Measurements from ENCODE around the gene KBTBD12.

Gene KBTBD12

DNA sequence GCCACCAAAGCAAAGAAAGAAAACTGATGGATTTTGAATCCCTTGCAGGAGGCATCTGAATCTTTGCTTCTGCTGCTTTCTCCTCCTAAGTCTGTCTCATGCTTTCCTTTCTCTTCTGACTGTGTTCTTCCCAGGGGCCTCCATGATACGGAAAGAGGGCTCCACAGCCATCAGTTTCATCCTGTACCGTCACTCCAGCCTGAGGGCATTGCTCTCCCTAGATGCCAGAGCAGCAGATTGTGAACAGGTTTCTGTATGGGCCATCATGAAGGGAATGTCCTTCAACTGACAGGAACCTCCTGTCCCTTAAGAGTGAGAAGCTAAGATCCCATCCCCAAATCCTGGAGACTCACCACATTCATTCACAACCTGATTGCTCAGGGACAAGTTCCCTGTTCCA is 59.2 kb downstream of the KBTBD12 start:
- H2BK120ac ChIP-seq (ENCODE audit: low read depth, low read length): no peak overlapping the region
- H2BK5ac ChIP-seq (ENCODE audit: low read length): no peak overlapping the region
- H3K27ac ChIP-seq (ENCODE audit: low read depth, low read length): no peak overlapping the region
- no peak overlapping the region for H3K23ac ChIP-seq (ENCODE audit: low read length)
- no CpG with 5 or more reads among the region's 2 CpGs for WGBS (ENCODE audit: extremely low coverage, insufficient coverage, low lambda C conversion rate)
- H3K27me3 ChIP-seq (ENCODE audit: insufficient read depth, low read length, poor library complexity): no peaks in the 10 kb centered on the region
- H3K9ac ChIP-seq (ENCODE audit: low read length): no peak overlapping the region
- H2BK15ac ChIP-seq (replicated peaks; ENCODE audit: low read depth): no peak overlapping the region
- H4K5ac ChIP-seq (ENCODE audit: low read length): no peak overlapping the region
- no peak overlapping the region for H3K18ac ChIP-seq (ENCODE audit: low read length)
- no peak overlapping the region for H2AK5ac ChIP-seq (ENCODE audit: low read length)
- no peak overlapping the region for H3K4me3 ChIP-seq (ENCODE audit: low read length)
- no peaks in the 10 kb centered on the region for H3K4me1 ChIP-seq (ENCODE audit: control insufficient read depth, low read depth, low read length)
- no peak overlapping the region for H3K56ac ChIP-seq (ENCODE audit: low read length)
- no peak overlapping the region for H3K4ac ChIP-seq (ENCODE audit: low read depth, low read length)
- no peak for DNase-seq
- H3K79me2 ChIP-seq (ENCODE audit: control insufficient read depth, insufficient read depth, low read length): no peaks in the 10 kb centered on the region
- no peaks in the 10 kb centered on the region for H3K36me3 ChIP-seq (ENCODE audit: control insufficient read depth, insufficient read depth, low read length)
- H3K4me2 ChIP-seq (ENCODE audit: low read length): no peak overlapping the region
- no peaks in the 10 kb centered on the region for H3K79me1 ChIP-seq (ENCODE audit: low read length)
- H4K8ac ChIP-seq (ENCODE audit: low read depth, low read length): no peak overlapping the region

DNA sequence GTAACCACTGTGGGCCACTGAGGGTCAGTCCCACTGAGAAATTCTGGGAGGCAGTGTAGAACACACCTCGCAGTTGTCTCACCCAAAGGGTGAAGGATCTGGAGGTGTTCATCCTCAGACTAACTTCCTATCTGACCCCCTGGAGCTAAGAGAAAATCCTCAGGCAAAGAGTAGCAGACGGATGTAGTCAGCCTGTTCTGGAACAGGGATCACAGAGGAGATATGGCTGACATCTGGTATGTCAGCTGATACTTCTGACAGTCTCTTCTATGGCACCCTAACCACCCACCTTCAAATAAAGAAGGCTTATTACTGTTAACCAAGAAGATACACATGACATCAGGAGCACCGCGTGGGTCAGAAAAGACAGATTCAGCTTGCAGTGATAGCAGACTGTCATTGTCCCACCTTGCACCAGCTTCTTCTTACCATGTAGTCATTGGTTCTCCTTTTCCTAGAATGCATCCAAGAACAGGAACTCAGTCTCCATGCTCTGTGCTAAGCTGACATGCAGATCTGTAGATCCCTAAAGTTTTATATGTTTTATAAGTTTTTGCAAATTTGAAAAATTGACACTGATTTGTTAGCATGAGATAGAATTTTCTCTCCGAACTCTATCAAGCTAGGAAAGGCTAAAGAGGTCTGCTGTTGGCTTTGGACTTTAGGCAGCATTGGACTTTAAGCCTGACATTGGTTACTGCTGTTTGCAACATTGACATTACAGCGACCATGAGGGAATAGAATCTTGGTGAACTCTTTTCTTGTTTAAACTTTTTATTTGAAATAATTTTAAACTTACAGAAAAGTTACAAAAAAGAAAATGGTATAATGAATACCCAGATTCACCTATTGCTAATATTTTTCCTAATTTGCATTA is 60.4 kb downstream of the KBTBD12 start:
- H3K79me2 ChIP-seq (ENCODE audit: control insufficient read depth, insufficient read depth, low read length): no peaks in the 10 kb centered on the region
- no peak overlapping the region for H3K27ac ChIP-seq (ENCODE audit: low read depth, low read length)
- no peak overlapping the region for H2BK120ac ChIP-seq (ENCODE audit: low read depth, low read length)
- no peak overlapping the region for H3K23ac ChIP-seq (ENCODE audit: low read length)
- no peak overlapping the region for H2AK5ac ChIP-seq (ENCODE audit: low read length)
- no peak overlapping the region for H3K4me2 ChIP-seq (ENCODE audit: low read length)
- WGBS (ENCODE audit: extremely low coverage, insufficient coverage, low lambda C conversion rate): no CpG with 5 or more reads among the region's 6 CpGs
- H3K27me3 ChIP-seq (ENCODE audit: insufficient read depth, low read length, poor library complexity): no peaks in the 10 kb centered on the region
- H3K79me1 ChIP-seq (ENCODE audit: low read length): no peaks in the 10 kb centered on the region
- H2BK5ac ChIP-seq (ENCODE audit: low read length): no peak overlapping the region
- no peak overlapping the region for H3K4me3 ChIP-seq (ENCODE audit: low read length)
- no peaks in the 10 kb centered on the region for H3K36me3 ChIP-seq (ENCODE audit: control insufficient read depth, insufficient read depth, low read length)
- no peak overlapping the region for H3K4ac ChIP-seq (ENCODE audit: low read depth, low read length)
- H2BK15ac ChIP-seq (replicated peaks; ENCODE audit: low read depth): no peak overlapping the region
- H3K56ac ChIP-seq (ENCODE audit: low read length): no peak overlapping the region
- no peak overlapping the region for H3K18ac ChIP-seq (ENCODE audit: low read length)
- H4K8ac ChIP-seq (ENCODE audit: low read depth, low read length): no peak overlapping the region
- H3K9ac ChIP-seq (ENCODE audit: low read length): no peak overlapping the region
- no peak for DNase-seq
- H4K5ac ChIP-seq (ENCODE audit: low read length): no peak overlapping the region
- no peaks in the 10 kb centered on the region for H3K4me1 ChIP-seq (ENCODE audit: control insufficient read depth, low read depth, low read length)

DNA sequence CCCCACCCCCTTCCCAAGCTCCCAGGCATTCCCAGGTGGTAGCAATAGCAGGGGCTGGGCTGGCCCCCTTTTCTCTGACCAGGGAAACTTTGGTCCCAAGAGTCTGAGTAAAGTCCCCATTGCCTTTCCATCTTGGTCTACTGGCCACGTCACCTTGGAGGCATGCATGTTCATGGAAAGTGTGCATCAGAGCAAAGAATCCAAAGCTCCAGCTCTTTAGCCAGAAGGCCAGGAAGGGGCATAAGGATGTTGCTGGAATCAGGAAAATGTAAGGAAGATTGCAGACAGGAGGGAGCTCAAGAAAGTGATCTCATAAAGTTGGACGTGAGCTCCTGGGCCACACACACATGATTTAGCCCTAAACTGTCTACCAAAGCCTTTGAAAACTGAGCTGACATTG is 63.6 kb downstream of the KBTBD12 start:
- H3K79me1 ChIP-seq (ENCODE audit: low read length): no peaks in the 10 kb centered on the region
- no peak for DNase-seq
- no peak overlapping the region for H2BK120ac ChIP-seq (ENCODE audit: low read depth, low read length)
- H3K79me2 ChIP-seq (ENCODE audit: control insufficient read depth, insufficient read depth, low read length): no peaks in the 10 kb centered on the region
- no peak overlapping the region for H3K56ac ChIP-seq (ENCODE audit: low read length)
- no peak overlapping the region for H2BK15ac ChIP-seq (replicated peaks; ENCODE audit: low read depth)
- H3K4me3 ChIP-seq (ENCODE audit: low read length): no peak overlapping the region
- no peaks in the 10 kb centered on the region for H3K4me1 ChIP-seq (ENCODE audit: control insufficient read depth, low read depth, low read length)
- no peak overlapping the region for H3K23ac ChIP-seq (ENCODE audit: low read length)
- no peak overlapping the region for H2BK5ac ChIP-seq (ENCODE audit: low read length)
- no CpG with 5 or more reads among the region's 2 CpGs for WGBS (ENCODE audit: extremely low coverage, insufficient coverage, low lambda C conversion rate)
- no peak overlapping the region for H3K18ac ChIP-seq (ENCODE audit: low read length)
- no peak overlapping the region for H4K8ac ChIP-seq (ENCODE audit: low read depth, low read length)
- H3K4ac ChIP-seq (ENCODE audit: low read depth, low read length): no peak overlapping the region
- no peak overlapping the region for H4K5ac ChIP-seq (ENCODE audit: low read length)
- no peak overlapping the region for H2AK5ac ChIP-seq (ENCODE audit: low read length)
- H3K9ac ChIP-seq (ENCODE audit: low read length): no peak overlapping the region
- H3K4me2 ChIP-seq (ENCODE audit: low read length): no peak overlapping the region
- no peak overlapping the region for H3K27ac ChIP-seq (ENCODE audit: low read depth, low read length)
- no peaks in the 10 kb centered on the region for H3K27me3 ChIP-seq (ENCODE audit: insufficient read depth, low read length, poor library complexity)
- no peaks in the 10 kb centered on the region for H3K36me3 ChIP-seq (ENCODE audit: control insufficient read depth, insufficient read depth, low read length)

DNA sequence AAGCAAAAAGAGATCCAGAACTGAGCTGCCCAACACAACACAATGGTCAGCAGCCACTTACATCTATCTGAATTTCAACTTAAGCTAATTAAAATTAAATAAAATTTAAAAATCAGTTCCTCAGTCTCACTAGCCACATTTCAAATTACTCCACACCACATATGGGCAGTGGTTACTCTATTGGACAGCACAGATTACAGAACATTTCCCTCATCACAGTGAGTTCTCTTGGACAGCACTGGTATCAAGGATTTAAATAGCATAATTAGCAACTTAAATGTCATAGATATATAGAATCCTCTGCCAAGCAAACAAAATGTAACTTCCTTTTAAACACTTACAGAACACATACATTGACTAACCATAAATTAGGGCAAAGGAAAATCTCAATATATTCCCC is 64.4 kb downstream of the KBTBD12 start:
- Histone ChIP-seq H2BK120ac (ENCODE audit: low read depth, low read length) (no peak overlapping the region), H3K9ac (ENCODE audit: low read length) (no peak overlapping the region), H2BK5ac (ENCODE audit: low read length) (no peak overlapping the region), H3K4ac (ENCODE audit: low read depth, low read length) (no peak overlapping the region), H2BK15ac (replicated peaks; ENCODE audit: low read depth) (no peak overlapping the region), H3K4me3 (ENCODE audit: low read length) (no peak overlapping the region), H3K79me2 (ENCODE audit: control insufficient read depth, insufficient read depth, low read length) (no peaks in the 10 kb centered on the region), H3K27ac (ENCODE audit: low read depth, low read length) (no peak overlapping the region), H3K56ac (ENCODE audit: low read length) (no peak overlapping the region), H4K5ac (ENCODE audit: low read length) (no peak overlapping the region), H4K8ac (ENCODE audit: low read depth, low read length) (no peak overlapping the region), H3K4me1 (ENCODE audit: control insufficient read depth, low read depth, low read length) (no peaks in the 10 kb centered on the region), H3K27me3 (ENCODE audit: insufficient read depth, low read length, poor library complexity) (no peaks in the 10 kb centered on the region), H3K18ac (ENCODE audit: low read length) (no peak overlapping the region), H2AK5ac (ENCODE audit: low read length) (no peak overlapping the region), H3K23ac (ENCODE audit: low read length) (no peak overlapping the region), H3K79me1 (ENCODE audit: low read length) (no peaks in the 10 kb centered on the region), H3K4me2 (ENCODE audit: low read length) (no peak overlapping the region), H3K36me3 (ENCODE audit: control insufficient read depth, insufficient read depth, low read length) (no peaks in the 10 kb centered on the region)
- DNase-seq: no peak

DNA sequence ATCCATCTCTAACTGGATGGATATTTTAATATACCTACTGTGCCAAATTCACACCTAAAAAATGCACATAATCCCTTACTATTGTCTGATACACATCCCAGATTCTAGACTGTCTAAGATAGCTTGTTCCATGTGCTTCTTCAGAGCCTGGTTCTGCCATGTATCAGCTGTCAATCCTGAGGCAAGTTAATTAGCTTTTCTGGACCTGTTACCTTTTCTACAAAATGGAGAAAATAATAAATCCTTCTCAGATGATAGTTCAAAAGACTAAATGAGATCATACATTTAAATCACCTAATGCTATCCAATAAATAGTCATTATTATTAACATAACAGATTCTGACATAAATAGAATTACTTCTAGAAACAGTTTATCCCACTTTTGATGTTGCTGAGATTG is 66.1 kb downstream of the KBTBD12 start:
- H2BK120ac ChIP-seq (ENCODE audit: low read depth, low read length): no peak overlapping the region
- H4K8ac ChIP-seq (ENCODE audit: low read depth, low read length): no peak overlapping the region
- no peaks in the 10 kb centered on the region for H3K79me2 ChIP-seq (ENCODE audit: control insufficient read depth, insufficient read depth, low read length)
- H3K4ac ChIP-seq (ENCODE audit: low read depth, low read length): no peak overlapping the region
- no peak overlapping the region for H3K56ac ChIP-seq (ENCODE audit: low read length)
- no peak overlapping the region for H3K23ac ChIP-seq (ENCODE audit: low read length)
- no peak overlapping the region for H3K9ac ChIP-seq (ENCODE audit: low read length)
- no peak overlapping the region for H2BK5ac ChIP-seq (ENCODE audit: low read length)
- no peak for DNase-seq
- no peak overlapping the region for H3K27ac ChIP-seq (ENCODE audit: low read depth, low read length)
- no peaks in the 10 kb centered on the region for H3K36me3 ChIP-seq (ENCODE audit: control insufficient read depth, insufficient read depth, low read length)
- H3K4me1 ChIP-seq (ENCODE audit: control insufficient read depth, low read depth, low read length): no peaks in the 10 kb centered on the region
- no peak overlapping the region for H4K5ac ChIP-seq (ENCODE audit: low read length)
- H3K4me3 ChIP-seq (ENCODE audit: low read length): no peak overlapping the region
- H3K79me1 ChIP-seq (ENCODE audit: low read length): no peaks in the 10 kb centered on the region
- no peak overlapping the region for H2BK15ac ChIP-seq (replicated peaks; ENCODE audit: low read depth)
- H3K4me2 ChIP-seq (ENCODE audit: low read length): no peak overlapping the region
- H3K18ac ChIP-seq (ENCODE audit: low read length): no peak overlapping the region
- no peaks in the 10 kb centered on the region for H3K27me3 ChIP-seq (ENCODE audit: insufficient read depth, low read length, poor library complexity)
- no peak overlapping the region for H2AK5ac ChIP-seq (ENCODE audit: low read length)

DNA sequence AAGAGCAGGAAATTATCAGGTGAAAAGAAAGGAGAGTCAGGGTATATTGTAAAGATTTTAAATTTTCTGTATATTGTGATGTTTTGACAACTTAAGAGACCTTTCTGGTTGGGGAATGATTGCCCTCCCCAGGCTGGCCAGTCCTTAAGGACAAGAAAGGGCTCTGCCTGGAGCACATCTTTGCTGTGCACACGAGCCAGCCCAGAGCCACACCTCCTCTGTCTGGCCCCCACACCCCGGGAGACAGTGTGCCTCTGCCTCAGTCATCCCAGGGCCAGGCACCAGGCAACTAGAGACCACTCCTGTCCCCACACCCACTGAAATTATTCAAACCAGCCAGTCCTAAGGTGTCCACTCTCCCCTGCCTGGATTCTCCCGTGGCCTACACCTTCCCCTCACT is 67.1 kb downstream of the KBTBD12 start:
- Histone ChIP-seq H3K36me3 (ENCODE audit: control insufficient read depth, insufficient read depth, low read length) (no peaks in the 10 kb centered on the region), H3K4me2 (ENCODE audit: low read length) (no peak overlapping the region), H3K56ac (ENCODE audit: low read length) (no peak overlapping the region), H3K9ac (ENCODE audit: low read length) (no peak overlapping the region), H3K4ac (ENCODE audit: low read depth, low read length) (no peak overlapping the region), H3K4me3 (ENCODE audit: low read length) (no peak overlapping the region), H3K79me2 (ENCODE audit: control insufficient read depth, insufficient read depth, low read length) (no peaks in the 10 kb centered on the region), H3K27me3 (ENCODE audit: insufficient read depth, low read length, poor library complexity) (no peaks in the 10 kb centered on the region), H2BK15ac (replicated peaks; ENCODE audit: low read depth) (no peak overlapping the region), H3K4me1 (ENCODE audit: control insufficient read depth, low read depth, low read length) (no peaks in the 10 kb centered on the region), H2BK120ac (ENCODE audit: low read depth, low read length) (no peak overlapping the region), H2AK5ac (ENCODE audit: low read length) (no peak overlapping the region), H4K8ac (ENCODE audit: low read depth, low read length) (no peak overlapping the region), H3K23ac (ENCODE audit: low read length) (no peak overlapping the region), H3K79me1 (ENCODE audit: low read length) (no peaks in the 10 kb centered on the region), H2BK5ac (ENCODE audit: low read length) (no peak overlapping the region), H3K27ac (ENCODE audit: low read depth, low read length) (no peak overlapping the region), H4K5ac (ENCODE audit: low read length) (no peak overlapping the region), H3K18ac (ENCODE audit: low read length) (no peak overlapping the region)
- DNase-seq: no peak
- no CpG with 5 or more reads among the region's 3 CpGs for WGBS (ENCODE audit: extremely low coverage, insufficient coverage, low lambda C conversion rate)

All from mesendoderm (in vitro differentiated cells).